NCI-H82 treated with DMSO at 0.1 percent for 48 hours (cell line): ENCODE measurements around the gene FARP1.

ENCODE experiments used
- DNase-seq: peaks from one replicate; lab custom pipeline; 2025; ENCODE audit not compliant: unreplicated experiment; lab: John Stamatoyannopoulos, UW

FARP1 gene

DNA sequence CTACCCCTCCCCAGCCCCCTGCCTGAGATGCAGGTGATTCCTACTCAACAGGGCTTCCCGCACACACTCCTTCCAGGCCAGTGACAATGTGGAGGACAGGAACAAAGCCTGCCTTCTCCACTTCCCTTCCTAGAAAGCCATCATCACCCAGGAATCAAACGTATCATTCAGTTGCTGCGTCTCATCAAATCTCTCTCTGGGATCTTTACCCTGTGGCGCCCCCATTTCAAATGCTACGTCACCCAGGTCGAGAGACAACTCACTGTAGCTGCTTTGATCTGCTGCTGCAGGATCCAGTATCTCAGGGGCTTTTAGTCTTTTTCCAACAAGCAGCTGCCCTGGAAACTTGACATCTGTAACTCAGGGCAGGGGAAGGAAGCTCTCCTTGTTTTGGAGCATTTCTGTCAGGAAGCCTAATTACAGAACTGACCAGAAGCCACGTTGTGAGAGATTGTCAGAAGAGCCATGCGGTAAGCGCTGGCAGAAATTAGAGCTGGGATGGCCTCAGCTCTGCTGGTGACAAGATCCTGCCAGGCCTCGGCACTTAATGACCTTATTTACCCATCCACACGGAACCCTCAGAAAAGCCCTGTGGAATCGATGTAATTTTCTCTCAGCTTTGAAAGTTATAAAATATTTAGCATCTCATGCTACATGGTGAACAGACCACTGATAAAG, 293.5 kb downstream of the FARP1 start:
- no peak for DNase-seq

DNA sequence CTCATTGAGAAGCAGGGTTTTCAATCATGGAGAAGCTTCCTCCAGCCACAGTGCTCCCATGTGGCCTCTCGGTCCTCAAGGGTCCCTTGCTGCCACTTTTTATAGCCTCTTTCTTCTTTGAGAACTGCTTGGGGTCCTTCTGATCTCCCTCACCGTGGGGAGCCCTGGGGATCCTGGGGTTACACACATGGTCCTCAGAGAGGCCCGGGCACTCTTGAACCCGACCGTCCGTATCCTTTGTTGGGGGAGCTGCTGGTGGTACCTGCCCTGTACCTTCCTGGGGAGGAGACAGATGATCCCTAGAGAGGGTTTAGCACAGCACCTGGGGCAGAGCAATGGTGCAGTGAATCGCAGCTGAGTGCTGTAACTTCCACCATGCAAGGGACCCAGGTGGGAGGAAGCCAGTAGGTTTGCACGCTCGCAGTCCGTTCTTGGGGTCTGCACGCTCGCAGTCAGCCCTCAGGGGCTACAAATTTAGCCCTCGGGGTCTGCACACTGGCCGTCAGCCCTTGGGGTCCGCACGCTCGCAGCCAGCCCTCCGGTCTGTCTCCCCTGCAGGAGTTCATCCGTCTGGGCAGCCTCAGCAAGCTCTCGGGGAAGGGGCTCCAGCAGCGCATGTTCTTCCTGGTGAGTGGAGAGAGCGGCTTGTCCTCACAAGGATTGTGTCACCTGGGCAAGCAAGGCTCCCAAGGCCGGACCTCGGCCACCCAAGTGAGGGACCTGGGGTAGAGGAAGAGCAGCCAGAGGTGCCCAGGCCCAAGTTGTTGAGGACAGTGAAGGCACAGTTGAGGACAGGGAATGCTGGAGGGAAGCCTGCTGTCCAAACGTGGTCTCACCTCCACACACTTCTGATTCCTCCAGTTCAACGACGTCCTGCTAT, 295.6 kb downstream of the FARP1 start:
- no peak for DNase-seq

DNA sequence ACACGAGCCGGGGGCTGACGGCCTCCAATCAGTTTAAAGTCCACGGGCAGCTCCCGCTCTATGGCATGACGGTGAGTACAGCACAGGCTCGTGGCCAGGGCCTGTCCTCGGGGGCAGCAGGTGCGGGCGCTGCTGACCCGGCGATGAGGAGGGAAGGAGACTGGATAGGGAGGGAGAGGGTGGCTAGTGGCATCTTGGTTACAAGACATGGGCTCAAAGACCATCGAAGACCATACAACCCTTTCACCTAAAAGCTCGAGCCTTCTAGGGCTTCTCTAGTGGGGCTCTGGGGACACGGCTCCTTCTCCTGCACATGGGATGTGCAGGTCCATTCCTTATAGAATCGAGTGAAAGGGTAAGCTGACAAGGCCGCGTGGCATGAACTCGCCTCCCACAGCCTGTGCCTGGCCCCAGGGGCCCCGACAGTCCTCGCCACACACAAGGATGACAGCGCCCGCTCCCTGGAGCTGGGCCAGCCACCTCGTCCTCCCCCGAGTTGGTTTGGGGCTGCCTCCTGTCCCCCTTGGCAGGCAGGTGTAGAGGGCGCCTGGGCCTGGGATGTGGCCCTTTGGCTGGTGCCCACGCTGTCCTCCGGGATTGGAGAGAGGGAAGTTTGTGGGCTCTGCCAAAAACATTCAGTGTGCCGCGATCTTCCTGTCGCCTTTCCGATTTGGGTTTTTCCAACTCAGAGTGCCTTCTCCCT, 296.4 kb downstream of the FARP1 start:
- no peak for DNase-seq

DNA sequence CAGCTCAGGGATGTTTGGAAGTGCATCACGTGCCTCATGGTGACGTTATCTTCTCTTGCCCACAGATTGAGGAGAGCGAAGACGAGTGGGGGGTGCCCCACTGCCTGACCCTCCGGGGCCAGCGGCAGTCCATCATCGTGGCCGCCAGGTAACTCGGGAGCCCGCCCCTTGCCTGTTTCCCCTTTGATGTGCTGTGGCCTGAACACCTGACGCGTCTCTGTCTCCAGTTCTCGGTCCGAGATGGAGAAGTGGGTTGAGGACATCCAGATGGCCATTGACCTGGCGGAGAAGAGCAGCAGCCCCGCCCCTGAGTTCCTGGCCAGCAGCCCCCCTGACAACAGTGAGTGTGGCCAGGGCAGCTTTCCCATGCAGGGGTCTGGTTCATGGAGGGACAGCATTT, 297.0 kb downstream of the FARP1 start:
- no peak for DNase-seq

DNA sequence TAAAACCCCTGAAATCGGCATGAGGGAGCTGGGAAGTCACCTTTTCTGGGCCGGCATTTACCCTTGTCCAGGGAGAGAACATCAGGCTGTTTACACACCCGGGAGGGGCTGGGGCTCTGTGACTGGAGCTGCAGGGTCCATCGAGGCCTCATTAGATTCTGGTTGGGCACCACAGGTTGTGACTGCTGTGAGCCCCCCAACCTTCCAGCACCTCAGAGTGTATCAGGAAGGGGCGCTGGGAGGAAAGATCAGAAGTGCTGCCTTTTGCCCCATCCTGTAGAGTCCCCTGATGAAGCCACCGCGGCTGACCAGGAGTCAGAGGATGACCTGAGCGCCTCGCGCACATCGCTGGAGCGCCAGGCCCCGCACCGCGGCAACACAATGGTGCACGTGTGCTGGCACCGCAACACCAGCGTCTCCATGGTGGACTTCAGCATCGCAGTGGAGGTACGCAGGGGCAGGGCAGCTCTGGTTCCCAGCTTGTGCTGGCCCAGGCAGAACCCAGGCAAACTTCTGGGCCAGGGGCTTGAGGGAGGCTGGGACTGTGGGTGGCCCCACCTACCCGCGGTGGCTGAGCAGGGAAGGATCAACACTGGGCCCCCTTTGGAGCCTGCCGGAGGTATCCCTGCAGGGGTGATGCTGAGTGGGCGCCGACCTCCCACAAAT, 297.6 kb downstream of the FARP1 start:
- no peak for DNase-seq

- DNase-seq = no peak
These were observed 298.3 kb downstream of the FARP1 start for GRCh38 chr13:98441056-98441676.

DNA sequence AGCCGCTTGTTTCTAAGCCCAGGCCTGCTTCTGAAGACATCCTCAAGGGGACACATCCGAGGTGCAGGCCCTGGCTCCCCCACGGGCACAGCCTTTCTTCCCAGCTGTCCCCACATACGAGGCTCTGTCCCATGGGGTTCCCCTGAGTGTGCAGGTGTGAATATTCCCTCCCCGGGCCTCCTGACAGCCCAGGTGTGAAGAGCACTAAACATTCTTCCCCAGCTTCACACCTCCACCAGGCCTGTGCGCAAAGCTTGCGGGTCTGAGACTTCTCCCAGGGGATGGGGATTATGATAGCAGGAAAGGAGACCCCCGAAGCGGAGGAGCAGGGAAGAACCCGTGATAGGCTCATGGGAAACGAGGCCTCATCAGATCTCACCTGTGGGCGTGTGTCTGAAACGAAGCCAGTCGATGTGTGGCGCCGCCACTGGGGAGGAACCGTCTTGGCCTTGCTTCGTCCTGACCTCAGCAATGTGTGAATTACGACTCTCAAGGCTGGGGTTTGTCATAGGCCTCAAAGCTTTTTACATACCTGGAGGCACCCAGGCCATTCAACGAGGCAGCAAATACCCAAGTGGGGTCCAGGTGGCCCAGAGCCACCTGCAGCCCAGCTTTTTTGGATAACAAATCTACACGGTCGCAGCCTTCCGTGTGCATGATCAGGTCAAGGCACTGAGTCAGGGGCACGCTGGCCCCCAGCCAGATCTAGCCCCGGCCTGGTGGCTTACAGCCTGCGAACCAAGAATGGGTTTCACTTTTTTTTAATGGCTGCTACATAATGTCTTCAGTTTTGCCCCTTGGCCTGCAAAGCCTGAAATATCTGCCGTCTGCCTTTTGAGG, 299.7 kb downstream of the FARP1 start:
- no peak for DNase-seq

GRCh38 chr13:98443329-98443728, 300.4 kb downstream of the FARP1 start:
- DNase-seq = no peak

DNA sequence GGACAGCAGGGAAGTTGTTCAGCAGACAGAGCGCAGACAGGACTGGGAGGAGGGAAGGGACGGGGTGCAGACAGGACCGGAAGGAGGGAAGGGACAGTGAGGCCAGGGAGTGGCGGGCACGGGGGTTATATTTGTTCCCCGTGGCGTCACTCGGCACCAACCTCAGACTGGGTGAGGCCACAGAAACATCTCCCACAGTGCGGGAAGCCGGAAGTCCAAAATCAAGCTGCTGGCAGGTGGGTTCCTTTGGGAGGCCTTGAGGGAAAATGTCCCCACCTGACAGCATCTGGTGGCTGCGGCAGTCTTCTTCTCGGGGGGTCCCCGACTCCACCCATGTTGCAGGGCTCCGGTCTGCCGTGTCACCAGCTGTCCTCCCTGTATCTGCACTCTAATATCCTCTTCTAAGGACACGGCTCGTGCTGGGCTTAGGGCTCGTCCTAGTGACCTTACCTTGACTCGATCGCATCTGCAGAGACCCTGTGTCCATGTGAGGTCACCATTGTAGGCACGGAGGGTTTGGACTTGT, 301.0 kb downstream of the FARP1 start:
- DNase-seq = no peak

DNA sequence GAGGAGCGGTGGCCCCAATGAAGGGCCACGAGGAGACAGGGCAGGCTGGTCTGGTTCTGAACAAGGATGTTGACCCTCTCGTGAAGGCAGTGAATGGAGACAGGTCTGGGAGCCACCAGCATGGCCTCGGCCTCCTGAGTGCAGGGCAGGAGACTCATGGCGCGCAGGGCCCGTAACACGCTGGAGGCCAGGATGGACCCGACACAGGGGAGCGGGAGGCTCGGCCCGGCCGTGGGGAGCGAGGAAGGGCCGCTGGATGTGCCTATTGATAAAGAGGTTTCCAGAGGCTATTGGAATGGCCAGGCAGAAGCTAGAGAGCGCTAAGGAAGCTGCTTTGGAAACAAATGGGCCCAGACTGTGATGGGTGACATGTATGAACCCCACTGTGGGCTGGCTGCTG, 301.5 kb downstream of the FARP1 start:
- DNase-seq = no peak

DNA sequence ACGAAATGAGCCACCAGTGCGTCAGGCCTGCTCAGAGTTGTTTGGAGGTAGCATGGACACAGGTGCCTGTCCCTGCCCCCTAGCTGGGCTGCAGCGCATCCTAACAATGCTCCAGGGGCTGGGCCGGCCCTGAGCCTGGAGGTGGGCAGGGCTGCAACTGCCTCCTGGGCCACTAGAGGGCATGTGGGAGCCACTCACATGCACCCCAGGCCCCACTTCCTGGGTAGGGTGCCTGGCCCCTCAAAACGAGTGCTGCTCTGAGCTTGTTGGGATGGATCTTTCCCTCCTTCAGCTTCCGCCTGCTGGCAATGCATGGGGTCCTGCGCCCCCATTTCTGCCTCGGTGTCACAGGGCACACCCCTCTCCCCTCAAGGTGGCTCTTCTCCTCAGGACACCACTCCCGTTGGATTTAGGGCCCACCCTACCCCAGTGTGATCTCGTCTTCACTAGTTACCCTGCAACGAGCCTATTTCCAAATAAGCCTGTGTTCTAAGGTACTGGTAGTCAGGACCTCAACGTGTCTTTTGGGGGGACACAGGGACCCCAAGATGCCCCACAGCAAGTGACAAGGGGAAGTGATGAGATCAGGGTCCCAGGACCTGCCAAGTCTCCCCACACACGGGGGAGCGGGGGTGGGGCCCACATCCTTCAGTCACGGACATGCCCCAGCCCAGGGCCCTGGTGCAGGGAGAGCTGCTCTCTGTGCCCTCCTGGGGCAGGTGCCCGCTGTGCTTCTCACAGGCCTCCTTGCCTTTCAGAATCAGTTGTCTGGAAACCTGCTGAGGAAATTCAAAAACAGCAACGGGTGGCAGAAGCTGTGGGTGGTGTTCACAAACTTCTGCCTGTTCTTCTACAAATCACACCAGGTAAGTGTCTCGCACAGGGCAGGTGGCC, 302.7 kb downstream of the FARP1 start:
- no peak for DNase-seq

DNA sequence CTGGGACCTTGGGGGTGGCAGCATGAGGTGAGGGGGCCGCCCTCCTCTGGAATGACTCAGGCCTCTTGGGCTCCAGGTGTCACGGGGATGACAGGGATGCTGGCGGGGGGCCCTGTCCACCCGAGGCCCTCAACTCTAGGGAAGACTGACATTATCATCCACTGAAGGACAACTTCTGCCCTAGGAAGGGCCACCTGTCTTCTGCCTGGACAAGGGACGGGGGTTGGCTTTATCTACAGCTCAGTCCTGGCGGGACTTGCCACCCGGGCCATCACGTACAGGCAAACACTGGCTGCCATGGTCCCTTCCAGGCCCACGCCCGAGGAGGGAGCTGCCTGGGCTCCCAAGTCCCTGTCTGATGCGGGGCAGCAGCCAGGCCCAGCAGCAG, 303.3 kb downstream of the FARP1 start:
- no peak for DNase-seq

DNA sequence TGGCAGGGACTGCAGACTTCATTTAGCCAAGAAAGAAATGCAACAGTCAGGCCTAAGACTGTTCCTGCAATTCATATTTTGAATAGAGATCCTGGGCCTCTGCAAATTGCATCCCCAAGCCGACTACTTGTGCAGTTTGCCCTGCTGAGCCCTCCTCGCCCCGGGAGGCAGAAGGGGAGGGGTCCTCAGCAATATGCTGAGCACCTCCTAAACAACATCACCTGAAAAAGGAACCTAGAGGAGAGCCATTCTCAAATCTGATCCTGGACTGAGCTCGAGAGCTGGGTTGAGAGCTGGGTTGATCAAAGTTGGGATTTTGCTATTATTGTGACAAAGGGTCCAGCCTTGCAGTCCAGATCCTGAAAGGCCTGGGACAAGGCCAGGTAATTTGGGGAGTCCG, 304.2 kb downstream of the FARP1 start:
- no peak for DNase-seq

GRCh38 chr13:98447881-98448641, 305.2 kb downstream of the FARP1 start:
- peak; percentile 26 for DNase-seq

DNA sequence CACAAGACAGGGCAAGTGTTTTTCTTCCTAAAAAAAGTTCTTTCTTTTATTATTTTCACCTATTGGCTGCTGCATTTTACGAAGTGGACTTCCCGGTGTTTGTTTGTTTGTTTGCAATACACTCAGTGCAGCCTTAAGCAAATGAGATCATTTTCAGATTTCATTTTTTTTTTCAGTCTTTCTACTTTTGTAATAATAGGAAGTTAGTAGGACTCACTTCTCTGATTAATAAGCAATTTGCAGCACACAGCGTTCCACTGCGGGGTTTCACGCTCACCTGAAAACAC, 305.7 kb downstream of the FARP1 start:
- no peak for DNase-seq

GRCh38 chr13:98449273-98449672, 306.4 kb downstream of the FARP1 start:
- no peak for DNase-seq

DNA sequence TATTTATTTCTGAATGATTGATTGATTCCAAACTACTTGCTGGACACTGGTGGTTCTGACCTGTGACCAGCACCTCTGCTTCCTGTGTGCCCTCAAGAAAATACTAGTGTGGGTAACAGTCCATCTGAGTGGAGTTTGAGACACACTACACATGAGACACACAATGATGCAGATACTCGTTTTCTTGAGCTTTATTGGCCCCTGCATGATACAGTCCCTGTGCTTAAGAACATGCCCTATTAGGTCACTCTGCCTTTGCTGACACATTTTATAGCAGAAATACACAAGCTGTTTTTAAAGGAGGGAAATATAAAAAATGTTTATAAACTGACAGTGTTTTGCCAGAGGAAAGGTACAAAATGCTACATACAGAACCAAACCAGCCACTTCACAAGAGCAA, 307.1 kb downstream of the FARP1 start:
- no peak for DNase-seq

DNA sequence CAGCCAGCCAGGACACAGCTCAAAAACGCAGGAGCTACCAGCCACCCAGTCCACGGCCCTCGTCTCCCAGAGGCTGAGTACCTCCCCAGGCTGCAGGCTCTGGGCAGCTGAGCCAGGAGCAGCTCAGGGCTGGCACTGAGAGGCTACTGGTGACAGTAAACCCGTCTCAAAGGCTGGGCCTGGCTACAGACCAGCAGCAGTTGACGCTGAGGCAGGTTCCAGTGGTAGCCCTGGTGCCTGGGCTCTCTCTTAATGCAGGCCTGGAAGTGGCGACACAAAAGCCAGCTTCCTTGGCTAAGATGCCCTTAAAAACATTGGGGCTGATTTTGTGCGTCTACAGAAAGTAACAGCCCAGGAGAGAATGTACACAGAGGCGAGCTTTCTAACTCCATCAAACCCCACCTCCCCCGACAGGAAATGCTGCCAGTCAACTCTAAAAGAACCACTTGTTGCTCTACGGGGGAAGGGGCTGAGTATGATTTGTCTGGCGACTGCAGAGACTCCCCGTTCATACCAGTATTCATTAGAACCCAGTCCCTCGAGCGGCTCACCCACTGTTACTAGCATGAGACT, 307.7 kb downstream of the FARP1 start:
- DNase-seq = no peak
